Colonic mucosa (tissue), 4 donors: ENCODE measurements around the gene POU1F1. TPM values are rescaled to one million over a fixed set of nuclear protein-coding genes. Genes with fewer than 3 reads are reported as not detected.
"Not testable (repeated sequence)": the region's sequence is repeated elsewhere in the genome, so short reads cannot be mapped to it uniquely, and the experiment has no call there.

ENCODE experiments used
- DNase-seq: peaks from one replicate; pipeline ENCODE4 v3.0.0-alpha.2; 2020
- H3K27ac ChIP-seq: fragments of 200-600 bp; one replicate; pipeline ENCODE4 v1.8.0; 2021
- H3K27me3 ChIP-seq: fragments of 200-600 bp; one replicate; pipeline ENCODE4 v1.8.0; 2021
- H3K36me3 ChIP-seq: fragments of 200-600 bp; one replicate; pipeline ENCODE4 v1.8.0; 2021
- H3K4me1 ChIP-seq: fragments of 200-600 bp; one replicate; pipeline ENCODE4 v1.8.0; 2021; ENCODE audit warnings: mild to moderate bottlenecking
- H3K4me3 ChIP-seq: fragments of 200-600 bp; one replicate; pipeline ENCODE4 v1.8.0; 2021
- H3K9ac ChIP-seq, 2 donors: one replicate each; pipeline ENCODE4 v1.7.0; 2013; ENCODE audit warnings: control low read depth in 2 of 2, low read depth in 2 of 2, low read length in 2 of 2
- H3K9me3 ChIP-seq: fragments of 200-600 bp; one replicate; pipeline ENCODE4 v1.8.0; 2021
- CTCF ChIP-seq: fragments of 200-600 bp; IDR thresholded peaks from one replicate; pipeline ENCODE4 v1.8.0; 2022; ENCODE audit warnings: antibody characterized with exemption, mild to moderate bottlenecking
- intact Hi-C: fragments of 100-400 bp; cut with DNase I; formaldehyde crosslinking; loops from one replicate; pipeline ENCODE4 v1.14.1; 2022
- total RNA-seq, 2 donors: library from RNA; stranded (reverse); fragmentation: NEBNext Ultra II Directional in 1 of 2; extraction: Animal tissue kit (Norgen Biotek cat#: 25700) in 1 of 2; gene quantifications; one replicate each; pipeline ENCODE4 v1.2.1, GENCODE V29; 2021
- donor health status: healthy.
- donor health status: DM: no; HTN: no; CAD: no.
- donor health status: DM: no; HTN: no; CAD: no.

POU1F1 gene
- total RNA-seq, 2 donors from 2014 or later = not detected

- no peak for DNase-seq
- intact Hi-C loops = no loop called here
Measured at GRCh38 chr3:87313641-87314040, 37.3 kb upstream of the POU1F1 start.

GRCh38 chr3:87311309-87311708 is 34.9 kb upstream of the POU1F1 start:
- intact Hi-C loops = no loop called here
- no peak for TF ChIP-seq CTCF
- Histone ChIP-seq H3K9me3 (no peaks in the 10 kb centered on the region), H3K27ac (no peak overlapping the region), H3K4me1 (no peaks in the 10 kb centered on the region), H3K4me3 (no peak overlapping the region), H3K36me3 (no peaks in the 10 kb centered on the region), H3K27me3 (no peaks in the 10 kb centered on the region), H3K9ac (no peak overlapping the region)
- DNase-seq = no peak

More at GRCh38 chr3:87313641-87314040, 37.3 kb upstream of the POU1F1 start:
- no peak overlapping the region for H3K4me3 ChIP-seq
- H3K27me3 ChIP-seq = no peaks in the 10 kb centered on the region
- peaks cover 4% of the 10 kb centered on the region for H3K4me1 ChIP-seq
- H3K36me3 ChIP-seq = no peaks in the 10 kb centered on the region
- H3K9me3 ChIP-seq = no peaks in the 10 kb centered on the region
- H3K9ac ChIP-seq = no peak overlapping the region
- TF ChIP-seq CTCF = no peak
- H3K27ac ChIP-seq = no peak overlapping the region

- H3K9ac ChIP-seq = no peak overlapping the region
- H3K36me3 ChIP-seq = no peaks in the 10 kb centered on the region
- no peaks in the 10 kb centered on the region for H3K4me1 ChIP-seq
- H3K27me3 ChIP-seq = no peaks in the 10 kb centered on the region
- DNase-seq = no peak
- TF ChIP-seq CTCF = no peak
- no peak overlapping the region for H3K4me3 ChIP-seq
- H3K27ac ChIP-seq = no peak overlapping the region
- intact Hi-C loops = no loop called here
- no peaks in the 10 kb centered on the region for H3K9me3 ChIP-seq
Measured at GRCh38 chr3:87309601-87310000, 33.2 kb upstream of the POU1F1 start.

- no peak for TF ChIP-seq CTCF
- H3K9me3 ChIP-seq = no peaks in the 10 kb centered on the region
- DNase-seq = no peak
- no peak overlapping the region for H3K9ac ChIP-seq
- H3K27ac ChIP-seq = no peak overlapping the region
- H3K4me3 ChIP-seq = no peak overlapping the region
- no peaks in the 10 kb centered on the region for H3K27me3 ChIP-seq
- H3K4me1 ChIP-seq = no peaks in the 10 kb centered on the region
- intact Hi-C loops = no loop called here
- no peaks in the 10 kb centered on the region for H3K36me3 ChIP-seq
Measured at GRCh38 chr3:87307805-87308204, 31.4 kb upstream of the POU1F1 start.

GRCh38 chr3:87305517-87305916 is 29.1 kb upstream of the POU1F1 start:
- H3K27ac ChIP-seq = no peak overlapping the region
- H3K36me3 ChIP-seq = no peaks in the 10 kb centered on the region
- H3K9me3 ChIP-seq = no peaks in the 10 kb centered on the region
- no peak overlapping the region for H3K4me3 ChIP-seq
- H3K4me1 ChIP-seq = no peaks in the 10 kb centered on the region
- no peak for TF ChIP-seq CTCF
- DNase-seq = no peak
- intact Hi-C loops = no loop called here
- no peak overlapping the region for H3K9ac ChIP-seq
- H3K27me3 ChIP-seq = no peaks in the 10 kb centered on the region

- H3K4me3 ChIP-seq, H3K27me3 ChIP-seq, H3K36me3 ChIP-seq, H3K9me3 ChIP-seq, H3K9ac ChIP-seq, intact Hi-C loops, DNase-seq, H3K4me1 ChIP-seq, H3K27ac ChIP-seq: not testable (repeated sequence)
Measured at GRCh38 chr3:87305031-87305430, 28.6 kb upstream of the POU1F1 start.
